ENCODE data around the gene POGLUT3.
A peak's percentile ranks its signal among the peaks of the same experiment; 100 is the strongest.

Gene POGLUT3

GRCh38 chr11:108498046-108498815, at the start of gene POGLUT3 (continued):
- TF ChIP-seq KLF1 (tag by site-specific recombination; IDR thresholded peaks at IDR 0.05), result peak; percentile 80
- TF ChIP-seq, protein P1, sequence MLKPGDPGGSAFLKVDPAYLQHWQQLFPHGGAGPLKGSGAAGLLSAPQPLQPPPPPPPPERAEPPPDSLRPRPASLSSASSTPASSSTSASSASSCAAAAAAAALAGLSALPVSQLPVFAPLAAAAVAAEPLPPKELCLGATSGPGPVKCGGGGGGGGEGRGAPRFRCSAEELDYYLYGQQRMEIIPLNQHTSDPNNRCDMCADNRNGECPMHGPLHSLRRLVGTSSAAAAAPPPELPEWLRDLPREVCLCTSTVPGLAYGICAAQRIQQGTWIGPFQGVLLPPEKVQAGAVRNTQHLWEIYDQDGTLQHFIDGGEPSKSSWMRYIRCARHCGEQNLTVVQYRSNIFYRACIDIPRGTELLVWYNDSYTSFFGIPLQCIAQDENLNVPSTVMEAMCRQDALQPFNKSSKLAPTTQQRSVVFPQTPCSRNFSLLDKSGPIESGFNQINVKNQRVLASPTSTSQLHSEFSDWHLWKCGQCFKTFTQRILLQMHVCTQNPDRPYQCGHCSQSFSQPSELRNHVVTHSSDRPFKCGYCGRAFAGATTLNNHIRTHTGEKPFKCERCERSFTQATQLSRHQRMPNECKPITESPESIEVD (tag by site-specific recombination; IDR thresholded peaks at IDR 0.05), result no peak
- TF ChIP-seq, protein P2, sequence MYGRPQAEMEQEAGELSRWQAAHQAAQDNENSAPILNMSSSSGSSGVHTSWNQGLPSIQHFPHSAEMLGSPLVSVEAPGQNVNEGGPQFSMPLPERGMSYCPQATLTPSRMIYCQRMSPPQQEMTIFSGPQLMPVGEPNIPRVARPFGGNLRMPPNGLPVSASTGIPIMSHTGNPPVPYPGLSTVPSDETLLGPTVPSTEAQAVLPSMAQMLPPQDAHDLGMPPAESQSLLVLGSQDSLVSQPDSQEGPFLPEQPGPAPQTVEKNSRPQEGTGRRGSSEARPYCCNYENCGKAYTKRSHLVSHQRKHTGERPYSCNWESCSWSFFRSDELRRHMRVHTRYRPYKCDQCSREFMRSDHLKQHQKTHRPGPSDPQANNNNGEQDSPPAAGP (tag by site-specific recombination; IDR thresholded peaks at IDR 0.05), result peak; percentile 89
- TF ChIP-seq KLF8 (tag by site-specific recombination; IDR thresholded peaks at IDR 0.05), result peak; percentile 66; the same call in 1 of the 2 replicates
- no peak for TF ChIP-seq REPIN1 (tag by site-specific recombination; IDR thresholded peaks at IDR 0.05; ENCODE audit: low read depth)
- TF ChIP-seq ZNF843 (tag by site-specific recombination; IDR thresholded peaks at IDR 0.05), result peak; percentile 47; the same call in 1 of the 2 replicates
- TF ChIP-seq TRIM28 (IDR thresholded peaks at IDR 0.05; ENCODE audit: borderline replicate concordance, low read length), result no peak
- 0 out of 2 replicates have a peak, but pooled peaks have one; percentile 10 for TF ChIP-seq ZNF596 (tag by site-specific recombination; IDR thresholded peaks at IDR 0.05)
- TF ChIP-seq ZNF555 (tag by site-specific recombination; conservative IDR thresholded peaks at IDR 0.05), result no peak
- no peak for TF ChIP-seq MZF1 (tag by site-specific recombination; IDR thresholded peaks at IDR 0.05; ENCODE audit: borderline replicate concordance)
- TF ChIP-seq ZNF433 (tag by site-specific recombination; IDR thresholded peaks at IDR 0.05; ENCODE audit: low read depth), result no peak
- no peak for TF ChIP-seq ZNF239 (tag by site-specific recombination; IDR thresholded peaks at IDR 0.05)
- TF ChIP-seq ZNF629 (tag by site-specific recombination; IDR thresholded peaks at IDR 0.05), result no peak; the same call in 1 of the 2 replicates
- no peak for TF ChIP-seq ZNF133 (tag by site-specific recombination; IDR thresholded peaks at IDR 0.05)
- no peak for TF ChIP-seq ZNF624 (tag by site-specific recombination; IDR thresholded peaks at IDR 0.05)
- TF ChIP-seq ZNF626 (tag by site-specific recombination; IDR thresholded peaks at IDR 0.05), result no peak
- TF ChIP-seq, protein P3, sequence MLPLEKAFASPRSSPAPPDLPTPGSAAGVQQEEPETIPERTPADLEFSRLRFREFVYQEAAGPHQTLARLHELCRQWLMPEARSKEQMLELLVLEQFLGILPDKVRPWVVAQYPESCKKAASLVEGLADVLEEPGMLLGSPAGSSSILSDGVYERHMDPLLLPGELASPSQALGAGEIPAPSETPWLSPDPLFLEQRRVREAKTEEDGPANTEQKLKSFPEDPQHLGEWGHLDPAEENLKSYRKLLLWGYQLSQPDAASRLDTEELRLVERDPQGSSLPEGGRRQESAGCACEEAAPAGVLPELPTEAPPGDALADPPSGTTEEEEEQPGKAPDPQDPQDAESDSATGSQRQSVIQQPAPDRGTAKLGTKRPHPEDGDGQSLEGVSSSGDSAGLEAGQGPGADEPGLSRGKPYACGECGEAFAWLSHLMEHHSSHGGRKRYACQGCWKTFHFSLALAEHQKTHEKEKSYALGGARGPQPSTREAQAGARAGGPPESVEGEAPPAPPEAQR (tag by site-specific recombination; IDR thresholded peaks at IDR 0.05), result no peak
- TF ChIP-seq PRDM1 (tag by site-specific recombination; IDR thresholded peaks at IDR 0.05), result peak; percentile 38; the same call in 1 of the 2 replicates
- TF ChIP-seq ZNF157 (tag by site-specific recombination; IDR thresholded peaks at IDR 0.05), result no peak
- no peak for TF ChIP-seq ZNF184 (tag by site-specific recombination; IDR thresholded peaks at IDR 0.05)
- no peak for TF ChIP-seq ZNF837 (tag by site-specific recombination; IDR thresholded peaks at IDR 0.05)
- peak; percentile 60; the same call in 1 of the 2 replicates for TF ChIP-seq ZNF2 (tag by site-specific recombination; IDR thresholded peaks at IDR 0.05)
- peak; percentile 50; the same call in 1 of the 2 replicates for TF ChIP-seq KLF9 (tag by site-specific recombination; IDR thresholded peaks at IDR 0.05; ENCODE audit: low read depth)
- peak; percentile 83 for TF ChIP-seq ZNF366 (tag by site-specific recombination; conservative IDR thresholded peaks at IDR 0.05)
- no peak for TF ChIP-seq ZNF488 (tag by site-specific recombination; IDR thresholded peaks at IDR 0.05)
- TF ChIP-seq GLIS1 (tag by site-specific recombination; IDR thresholded peaks at IDR 0.05), result peak; percentile 21; the same call in 1 of the 2 replicates
- peak; percentile 70 for TF ChIP-seq ZNF335 (tag by site-specific recombination; conservative IDR thresholded peaks at IDR 0.05)
- TF ChIP-seq ZNF664 (tag by site-specific recombination; IDR thresholded peaks at IDR 0.05), result no peak
- TF ChIP-seq ZSCAN30 (tag by site-specific recombination; IDR thresholded peaks at IDR 0.05), result no peak; the same call in none of the 2 replicates
- TF ChIP-seq, protein P4, sequence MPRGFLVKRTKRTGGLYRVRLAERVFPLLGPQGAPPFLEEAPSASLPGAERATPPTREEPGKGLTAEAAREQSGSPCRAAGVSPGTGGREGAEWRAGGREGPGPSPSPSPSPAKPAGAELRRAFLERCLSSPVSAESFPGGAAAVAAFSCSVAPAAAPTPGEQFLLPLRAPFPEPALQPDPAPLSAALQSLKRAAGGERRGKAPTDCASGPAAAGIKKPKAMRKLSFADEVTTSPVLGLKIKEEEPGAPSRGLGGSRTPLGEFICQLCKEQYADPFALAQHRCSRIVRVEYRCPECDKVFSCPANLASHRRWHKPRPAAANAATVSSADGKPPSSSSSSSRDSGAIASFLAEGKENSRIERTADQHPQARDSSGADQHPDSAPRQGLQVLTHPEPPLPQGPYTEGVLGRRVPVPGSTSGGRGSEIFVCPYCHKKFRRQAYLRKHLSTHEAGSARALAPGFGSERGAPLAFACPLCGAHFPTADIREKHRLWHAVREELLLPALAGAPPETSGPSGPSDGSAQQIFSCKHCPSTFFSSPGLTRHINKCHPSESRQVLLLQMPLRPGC (tag by site-specific recombination; IDR thresholded peaks at IDR 0.05), result no peak
- 0 out of 2 replicates have a peak, but pooled peaks have one; percentile 54 for TF ChIP-seq ZNF76 (tag by site-specific recombination; IDR thresholded peaks at IDR 0.05; ENCODE audit: borderline replicate concordance, low read depth)
- TF ChIP-seq ZNF416 (tag by site-specific recombination; IDR thresholded peaks at IDR 0.05), result no peak
- no peak for TF ChIP-seq ZNF621 (tag by site-specific recombination; IDR thresholded peaks at IDR 0.05)

All from HEK293 (cell line).